IMR-90 (cell line): ENCODE data around the gene ZNF764. TPM values are rescaled to one million over a fixed set of nuclear protein-coding genes. Genes with fewer than 3 reads are reported as not detected.

Source experiments
- ATAC-seq: fragments of 200-7000 bp; cut with Tn5 transposase; 2 replicates; pipeline ENCODE4 v1.9.1; 2020; ENCODE audit warnings: low read depth, mild to moderate bottlenecking, moderate library complexity
- BruUV-seq: library from RNA; stranded (reverse); fragments of 400-500 nt; replicated peaks from 2 replicates; lab custom pipeline; 2021; lab: Mats Ljungman, UMichigan
- CTCF ChIA-PET: fragments of 300-600 bp; formaldehyde crosslinking; extraction: SDS; loops from one replicate; lab custom pipeline; 2021; ENCODE audit warnings: antibody characterized with exemption; lab: Yijun Ruan, JAX
- POLR2A ChIA-PET: fragments of 300-600 bp; sonication (Branson Sonifier 250); formaldehyde crosslinking; loops from one replicate; lab custom pipeline; 2022; ENCODE audit warnings: antibody characterized with exemption; ENCODE audit not compliant: unreplicated experiment; lab: Charles Lee
- DNase-seq: peaks from one replicate; pipeline ENCODE4 v3.0.0; 2013
- H2AFZ ChIP-seq: replicated peaks from 2 replicates; pipeline ENCODE3; 2013; ENCODE audit warnings: low read length, mild to moderate bottlenecking; ENCODE audit not compliant: poor library complexity
- H2AK5ac ChIP-seq: 2 replicates; pipeline ENCODE4 v1.6.1; 2013; ENCODE audit warnings: low read depth, low read length, inconsistent platforms
- H2AK9ac ChIP-seq: replicated peaks from 2 replicates; pipeline ENCODE3; 2013; ENCODE audit warnings: mild to moderate bottlenecking, low read depth, low read length, moderate library complexity; ENCODE audit not compliant: poor library complexity
- H2BK120ac ChIP-seq: 2 replicates; pipeline ENCODE4 v1.6.1; 2013; ENCODE audit warnings: low read depth, low read length, inconsistent platforms
- H2BK15ac ChIP-seq: 3 replicates; pipeline ENCODE4 v1.6.1; 2013; ENCODE audit warnings: low read depth, low read length, inconsistent platforms
- H2BK20ac ChIP-seq: 2 replicates; pipeline ENCODE4 v1.6.1; 2013; ENCODE audit warnings: low read depth, mild to moderate bottlenecking, inconsistent platforms, low read length, moderate library complexity
- H2BK5ac ChIP-seq: 2 replicates; pipeline ENCODE4 v1.6.1; 2013; ENCODE audit warnings: mild to moderate bottlenecking, low read depth, low read length, inconsistent platforms; ENCODE audit not compliant: poor library complexity, severe bottlenecking
- H3K14ac ChIP-seq: replicated peaks from 2 replicates; pipeline ENCODE4 v1.6.1; 2013; ENCODE audit warnings: low read depth, low read length, inconsistent platforms
- H3K18ac ChIP-seq: 2 replicates; pipeline ENCODE4 v1.6.1; 2013; ENCODE audit warnings: low read depth, low read length, control low read depth
- H3K23ac ChIP-seq: 2 replicates; pipeline ENCODE4 v1.6.1; 2013; ENCODE audit warnings: low read depth, low read length, inconsistent platforms
- H3K27ac ChIP-seq: 2 replicates; pipeline ENCODE4 v1.5.1; 2013; ENCODE audit warnings: mild to moderate bottlenecking, control low read depth, low read length; ENCODE audit not compliant: insufficient read depth
- H3K27me3 ChIP-seq: 2 replicates; pipeline ENCODE4 v1.6.1; 2013; ENCODE audit warnings: low read length; ENCODE audit not compliant: control insufficient read depth, insufficient read depth
- H3K36me3 ChIP-seq: 2 replicates; pipeline ENCODE4 v1.6.1; 2013; ENCODE audit warnings: low read length, mixed read lengths; ENCODE audit not compliant: control insufficient read depth, insufficient read depth
- H3K4ac ChIP-seq: 2 replicates; pipeline ENCODE4 v1.6.1; 2013; ENCODE audit warnings: low read depth, low read length, inconsistent platforms
- H3K4me1 ChIP-seq: 2 replicates; pipeline ENCODE4 v1.6.1; 2013; ENCODE audit warnings: low read length, mixed read lengths; ENCODE audit not compliant: control insufficient read depth, insufficient read depth
- H3K4me2 ChIP-seq: 2 replicates; pipeline ENCODE4 v1.6.1; 2013; ENCODE audit warnings: low read depth, mild to moderate bottlenecking, control low read depth, low read length, moderate library complexity
- H3K4me3 ChIP-seq: 2 replicates; pipeline ENCODE4 v1.5.1; 2013; ENCODE audit warnings: low read depth, mild to moderate bottlenecking, control low read depth, low read length, moderate library complexity; ENCODE audit not compliant: insufficient read depth
- H3K56ac ChIP-seq: 2 replicates; pipeline ENCODE4 v1.6.1; 2013; ENCODE audit warnings: low read length, inconsistent platforms; ENCODE audit not compliant: insufficient read depth; ENCODE audit errors: extremely low read depth
- H3K79me1 ChIP-seq, 2 experiments: 2 replicates each; pipeline ENCODE4 v1.6.1; 2013; ENCODE audit warnings: low read length in 2 of 2, inconsistent platforms in 1 of 2, low read depth in 1 of 2
- H3K9ac ChIP-seq: 2 replicates; pipeline ENCODE4 v1.6.1; 2013; ENCODE audit warnings: low read depth, low read length, control low read depth
- H3K9me1 ChIP-seq: 2 replicates; pipeline ENCODE4 v1.6.1; 2013; ENCODE audit warnings: low read length, inconsistent platforms; ENCODE audit not compliant: insufficient read depth
- H3K9me3 ChIP-seq: 2 replicates; pipeline ENCODE4 v1.6.1; 2013; ENCODE audit warnings: low read length; ENCODE audit not compliant: control insufficient read depth, insufficient read depth
- H4K20me1 ChIP-seq: 2 replicates; pipeline ENCODE4 v1.6.1; 2013; ENCODE audit warnings: low read length, inconsistent platforms; ENCODE audit not compliant: insufficient read depth
- H4K5ac ChIP-seq: 2 replicates; pipeline ENCODE4 v1.6.1; 2013; ENCODE audit warnings: mild to moderate bottlenecking, low read depth, low read length, control low read depth
- H4K8ac ChIP-seq, 2 experiments: 2 replicates each; pipeline ENCODE4 v1.6.1; 2013; ENCODE audit warnings: low read depth in 2 of 2, low read length in 2 of 2, control low read depth in 1 of 2, inconsistent platforms in 1 of 2
- H4K91ac ChIP-seq: 2 replicates; pipeline ENCODE4 v1.6.1; 2013; ENCODE audit warnings: low read depth, low read length, inconsistent platforms; ENCODE audit not compliant: insufficient read depth
- BHLHE40 ChIP-seq: fragments of 150-350 bp; IDR thresholded peaks from 2 replicates; pipeline ENCODE4 v1.6.1; 2016; ENCODE audit warnings: mild to moderate bottlenecking, low read depth, low read length
- CTCF ChIP-seq: conservative IDR thresholded peaks from 2 replicates; pipeline ENCODE4 v1.5.1; 2012; ENCODE audit warnings: mild to moderate bottlenecking, low read depth, low read length, improper control_type of control experiment
- ELK1 ChIP-seq: fragments of 150-350 bp; IDR thresholded peaks from 2 replicates; pipeline ENCODE4 v1.6.1; 2016; ENCODE audit warnings: low read depth, mild to moderate bottlenecking, low read length, moderate library complexity, borderline replicate concordance
- FOS ChIP-seq: fragments of 150-350 bp; IDR thresholded peaks from 2 replicates; pipeline ENCODE4 v1.6.1; 2016; ENCODE audit warnings: low read depth, low read length
- MXI1 ChIP-seq: IDR thresholded peaks from 2 replicates; pipeline ENCODE4 v1.6.1; 2012; ENCODE audit warnings: low read depth, mild to moderate bottlenecking, low read length, moderate library complexity, borderline replicate concordance
- NFE2L2 ChIP-seq: fragments of 150-350 bp; IDR thresholded peaks from 2 replicates; pipeline ENCODE4 v1.6.1; 2016; ENCODE audit warnings: low read depth, mild to moderate bottlenecking, low read length
- POLR2A ChIP-seq: IDR thresholded peaks from 2 replicates; pipeline ENCODE4 v1.6.1; 2012; ENCODE audit warnings: mild to moderate bottlenecking, low read depth, low read length
- RAD21 ChIP-seq: IDR thresholded peaks from 2 replicates; pipeline ENCODE4 v1.6.1; 2012; ENCODE audit warnings: low read length, improper control_type of control experiment
- RCOR1 ChIP-seq: IDR thresholded peaks from 2 replicates; pipeline ENCODE4 v1.6.1; 2012; ENCODE audit warnings: mild to moderate bottlenecking, low read length, improper control_type of control experiment; ENCODE audit not compliant: insufficient replicate concordance
- RFX5 ChIP-seq: IDR thresholded peaks from 2 replicates; pipeline ENCODE4 v1.8.0; 2012; ENCODE audit warnings: low read depth, mild to moderate bottlenecking, low read length, moderate library complexity
- SMC3 ChIP-seq: fragments of 150-350 bp; IDR thresholded peaks from 2 replicates; pipeline ENCODE4 v1.6.1; 2016; ENCODE audit warnings: low read depth, mild to moderate bottlenecking, antibody characterized with exemption, low read length, moderate library complexity
- USF2 ChIP-seq: fragments of 150-350 bp; IDR thresholded peaks from 2 replicates; pipeline ENCODE4 v1.6.1; 2017; ENCODE audit warnings: mild to moderate bottlenecking, antibody characterized with exemption, low read length, low read depth
- WGBS, 2 experiments: methylation state at CpG; one replicate each; pipeline versions ENCODE4 v1.1.5 to v1.1.7; 2013; ENCODE audit warnings: missing lambda C conversion rate in 2 of 2; ENCODE audit not compliant: insufficient read length in 1 of 2; ENCODE audit errors: extremely low coverage in 2 of 2; 5-methylcytosine and 5-hydroxymethylcytosine counted together
- dilution Hi-C: fragments of 300-500 bp; cut with HindIII; formaldehyde crosslinking; loops from one replicate; pipeline ENCODE4 v1.14.3; 2018; ENCODE audit warnings: low sequenced_read_pairs; ENCODE audit not compliant: unreplicated experiment
- in situ Hi-C: fragments of 300-500 bp; cut with MboI; formaldehyde crosslinking; loops from 3 replicates; pipeline ENCODE4 v1.14.3; 2019; ENCODE audit warnings: low sequenced_read_pairs, inconsistent platforms, mixed read lengths
- intact Hi-C: fragments of 100-400 bp; cut with micrococcal nuclease; formaldehyde crosslinking; loops from 2 replicates; pipeline ENCODE4 v1.10.0; 2022
- polyA plus RNA-seq, 3 experiments: library from polyadenylated mRNA; depleted of rRNA; stranded (reverse); fragments of >200 nt; gene quantifications; 2 replicates each; pipeline ENCODE4 v1.2.3, GENCODE V29; 2012; ENCODE audit warnings: low replicate concordance in 1 of 3
- total RNA-seq: library from RNA; depleted of rRNA; stranded (reverse); fragments of >200 nt; gene quantifications from 2 replicates; pipeline ENCODE4 v1.2.3, GENCODE V29; 2012

ZNF764 gene
- total and polyA plus RNA-seq, 2 of the 4 experiments (the other 2 are of a cell fraction), result 2.2 to 4.6 TPM

GRCh38 chr16:30605158-30605557 is 47.0 kb upstream of the ZNF764 start:
- peaks cover 11 to 30% of the 10 kb centered on the region in 2 experiments; a peak in 3 of 4 replicates for H3K79me1 ChIP-seq
- no peaks in the 10 kb centered on the region for H3K9me1 ChIP-seq
- intact Hi-C loops (no loop called here), in situ Hi-C loops (no loop called here), dilution Hi-C loops (no loop called here)
- no TSS peak for BruUV-seq
- no peak overlapping the region for H3K56ac ChIP-seq
- peaks cover 25% of the 10 kb centered on the region for H3K36me3 ChIP-seq
- no peak overlapping the region for H3K4me2 ChIP-seq
- no peaks in the 10 kb centered on the region for H4K20me1 ChIP-seq
- no peak overlapping the region for H2BK15ac ChIP-seq
- no peak overlapping the region for H3K27ac ChIP-seq
- DNase-seq (no peak), ATAC-seq (no peak)
- peaks cover 6% of the 10 kb centered on the region; the same call in 1 of the 2 replicates for H3K4me1 ChIP-seq
- no peak overlapping the region for H3K18ac ChIP-seq
- no peak overlapping the region for H3K4ac ChIP-seq
- 93% methylated on average over 8 of the region's 15 CpGs; no CpG with 5 or more reads in 1 of the 2 experiments for WGBS, 2 experiments
- H3K4me3 ChIP-seq, result no peak overlapping the region
- no peak for TF ChIP-seq BHLHE40
- TF ChIP-seq RCOR1, result no peak
- no peak for TF ChIP-seq USF2
- no peak for TF ChIP-seq ELK1
- no peak for TF ChIP-seq RAD21
- TF ChIP-seq NFE2L2, result no peak
- TF ChIP-seq RFX5, result no peak
- no peak for TF ChIP-seq SMC3
- no peak for TF ChIP-seq MXI1
- no peak for TF ChIP-seq CTCF
- no peak for TF ChIP-seq POLR2A
- TF ChIP-seq FOS, result no peak
- CTCF ChIA-PET, result no interaction called here
- H2AK5ac ChIP-seq, result no peak overlapping the region
- H2AK9ac ChIP-seq, result no peak overlapping the region
- H4K8ac ChIP-seq, result no peak overlapping the region
- no peak overlapping the region for H4K91ac ChIP-seq
- H2BK120ac ChIP-seq, result no peak overlapping the region
- no peak overlapping the region for H3K23ac ChIP-seq
- H3K9me3 ChIP-seq, result no peaks in the 10 kb centered on the region; the same call in 1 of the 2 replicates
- no peak overlapping the region for H3K14ac ChIP-seq
- H3K9ac ChIP-seq, result no peak overlapping the region
- POLR2A ChIA-PET, result interaction anchor here (0.6 kb wide), 1 partner anchor 54 kb away, joined by 8 read pairs; no protein-coding TSS in a partner anchor
- no peak overlapping the region for H2AFZ ChIP-seq
- no peak overlapping the region for H2BK20ac ChIP-seq
- no peaks in the 10 kb centered on the region for H3K27me3 ChIP-seq
- no peak overlapping the region for H4K5ac ChIP-seq
- H2BK5ac ChIP-seq, result no peak overlapping the region
